ENCODE measurements around the gene NCBP2L.

NCBP2L gene

DNA sequence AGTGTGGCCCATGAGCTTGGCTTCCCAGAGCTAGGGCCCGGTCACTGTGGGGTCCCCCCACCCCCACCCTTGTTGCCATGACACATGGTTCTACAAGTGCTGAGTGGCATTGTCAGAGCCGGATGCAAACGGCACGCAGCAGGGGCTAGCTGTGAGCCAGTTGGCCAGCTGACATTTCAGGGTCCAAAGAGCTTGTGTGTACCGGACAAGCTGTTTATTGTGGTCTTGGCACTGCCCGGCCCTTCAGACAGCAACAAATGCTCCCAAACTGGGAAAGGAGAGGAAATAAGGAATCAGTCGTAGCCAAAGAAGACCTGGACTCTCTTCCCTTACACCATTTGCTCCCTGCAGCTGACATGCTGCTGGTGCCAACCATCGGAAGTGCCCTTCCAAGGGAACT lies 38.8 kb upstream of the NCBP2L start:
- Histone ChIP-seq H3K27me3 (peaks cover 8% of the 10 kb centered on the region), H3K4me1 (ENCODE audit: control insufficient read depth in 1 of 2, insufficient read depth in 1 of 2, low read depth in 1 of 2, low read length in 1 of 2) (peaks cover 4 to 10% of the 10 kb centered on the region in 2 experiments), H3K9me3 (no peaks in the 10 kb centered on the region), H3K4me3 (ENCODE audit: low read depth in 1 of 2, low read length in 1 of 2) (no peak overlapping the region), H3K27ac (no peak overlapping the region), H3K36me3 (no peaks in the 10 kb centered on the region)
- TF ChIP-seq, protein P1, sequence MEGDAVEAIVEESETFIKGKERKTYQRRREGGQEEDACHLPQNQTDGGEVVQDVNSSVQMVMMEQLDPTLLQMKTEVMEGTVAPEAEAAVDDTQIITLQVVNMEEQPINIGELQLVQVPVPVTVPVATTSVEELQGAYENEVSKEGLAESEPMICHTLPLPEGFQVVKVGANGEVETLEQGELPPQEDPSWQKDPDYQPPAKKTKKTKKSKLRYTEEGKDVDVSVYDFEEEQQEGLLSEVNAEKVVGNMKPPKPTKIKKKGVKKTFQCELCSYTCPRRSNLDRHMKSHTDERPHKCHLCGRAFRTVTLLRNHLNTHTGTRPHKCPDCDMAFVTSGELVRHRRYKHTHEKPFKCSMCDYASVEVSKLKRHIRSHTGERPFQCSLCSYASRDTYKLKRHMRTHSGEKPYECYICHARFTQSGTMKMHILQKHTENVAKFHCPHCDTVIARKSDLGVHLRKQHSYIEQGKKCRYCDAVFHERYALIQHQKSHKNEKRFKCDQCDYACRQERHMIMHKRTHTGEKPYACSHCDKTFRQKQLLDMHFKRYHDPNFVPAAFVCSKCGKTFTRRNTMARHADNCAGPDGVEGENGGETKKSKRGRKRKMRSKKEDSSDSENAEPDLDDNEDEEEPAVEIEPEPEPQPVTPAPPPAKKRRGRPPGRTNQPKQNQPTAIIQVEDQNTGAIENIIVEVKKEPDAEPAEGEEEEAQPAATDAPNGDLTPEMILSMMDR (IDR thresholded peaks at IDR 0.05): no peak

DNA sequence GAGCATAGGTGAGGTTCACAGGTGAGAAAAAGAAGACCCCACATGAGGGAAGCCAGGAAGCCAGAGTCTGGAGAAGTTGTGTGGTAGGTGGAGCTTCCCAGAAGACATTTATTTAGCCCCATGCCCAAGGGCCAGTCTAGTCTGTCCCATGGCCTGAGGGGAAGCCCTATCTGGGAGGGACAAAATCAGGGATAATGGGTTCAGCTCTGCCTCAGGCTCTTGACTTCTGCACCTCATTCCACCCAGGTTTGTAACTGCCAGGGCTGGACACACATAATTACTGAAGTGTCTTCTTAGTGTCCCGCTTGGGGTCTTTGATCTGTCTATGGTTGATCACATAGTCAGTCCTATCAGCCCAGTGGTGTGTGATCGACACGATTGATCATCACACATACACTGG lies 38.0 kb upstream of the NCBP2L start:
- no peaks in the 10 kb centered on the region for H3K9me3 ChIP-seq
- no peaks in the 10 kb centered on the region for H3K36me3 ChIP-seq
- no peak overlapping the region for H3K27ac ChIP-seq
- no peak overlapping the region for H3K4me3 ChIP-seq (ENCODE audit: low read depth in 1 of 2, low read length in 1 of 2)
- TF ChIP-seq, protein P1 (IDR thresholded peaks at IDR 0.05): no peak
- peaks cover 4 to 10% of the 10 kb centered on the region in 2 experiments for H3K4me1 ChIP-seq (ENCODE audit: control insufficient read depth in 1 of 2, insufficient read depth in 1 of 2, low read depth in 1 of 2, low read length in 1 of 2)
- peaks cover 8% of the 10 kb centered on the region for H3K27me3 ChIP-seq

GRCh38 chrX:107741404-107741790 lies 36.1 kb upstream of the NCBP2L start:
- TF ChIP-seq, protein P1 (IDR thresholded peaks at IDR 0.05): no peak
- H3K36me3 ChIP-seq: no peaks in the 10 kb centered on the region

GRCh38 chrX:107742700-107743191 lies 34.8 kb upstream of the NCBP2L start:
- no peak overlapping the region for H3K27ac ChIP-seq
- H3K4me1 ChIP-seq (ENCODE audit: control insufficient read depth in 1 of 2, insufficient read depth in 1 of 2, low read depth in 1 of 2, low read length in 1 of 2): peaks cover 4 to 10% of the 10 kb centered on the region in 2 experiments
- H3K36me3 ChIP-seq: no peaks in the 10 kb centered on the region
- TF ChIP-seq, protein P1 (IDR thresholded peaks at IDR 0.05): no peak
- peak overlapping the region in 1 of 2 experiments; percentile 48 for H3K4me3 ChIP-seq (ENCODE audit: low read depth in 1 of 2, low read length in 1 of 2)
- peaks cover 8% of the 10 kb centered on the region for H3K27me3 ChIP-seq
- H3K9me3 ChIP-seq: no peaks in the 10 kb centered on the region

More at GRCh38 chrX:107741404-107741790, 36.1 kb upstream of the NCBP2L start:
- peak overlapping the region; percentile 48 to 54 for H3K4me3 ChIP-seq (ENCODE audit: low read depth in 1 of 2, low read length in 1 of 2)
- no peak overlapping the region for H3K27ac ChIP-seq
- H3K27me3 ChIP-seq: peaks cover 8% of the 10 kb centered on the region
- H3K4me1 ChIP-seq (ENCODE audit: control insufficient read depth in 1 of 2, insufficient read depth in 1 of 2, low read depth in 1 of 2, low read length in 1 of 2): peaks cover 4 to 10% of the 10 kb centered on the region in 2 experiments
- no peaks in the 10 kb centered on the region for H3K9me3 ChIP-seq

GRCh38 chrX:107743995-107744394 lies 33.5 kb upstream of the NCBP2L start:
- peaks cover 4 to 10% of the 10 kb centered on the region in 2 experiments for H3K4me1 ChIP-seq (ENCODE audit: control insufficient read depth in 1 of 2, insufficient read depth in 1 of 2, low read depth in 1 of 2, low read length in 1 of 2)
- TF ChIP-seq, protein P1 (IDR thresholded peaks at IDR 0.05): no peak
- no peak overlapping the region for H3K4me3 ChIP-seq (ENCODE audit: low read depth in 1 of 2, low read length in 1 of 2)
- H3K27ac ChIP-seq: no peak overlapping the region
- H3K27me3 ChIP-seq: peaks cover 8% of the 10 kb centered on the region
- H3K9me3 ChIP-seq: no peaks in the 10 kb centered on the region
- H3K36me3 ChIP-seq: no peaks in the 10 kb centered on the region

Data from neutrophil (primary cell).